Measurements from ENCODE around the gene SLC2A3. TPM values are rescaled to one million over a fixed set of nuclear protein-coding genes. Genes with fewer than 3 reads are reported as not detected.

SLC2A3 gene
- polyA plus RNA-seq, 2 of the 4 experiments (the other 2 are of a cell fraction), result 13.3 to 52.4 TPM

- Histone ChIP-seq H3K9me3 (no peaks in the 10 kb centered on the region), H3K4me2 (peak overlapping the region; percentile 40), H3K27ac (peak overlapping the region; percentile 7 to 39; a peak in 1 of 6 replicates), H3K4me3 (no peak overlapping the region), H3K4me1 (peaks cover 15% of the 10 kb centered on the region)
- no peak for TF ChIP-seq HMGXB4 (CRISPR knock-in tag; IDR thresholded peaks at IDR 0.05; ENCODE audit: borderline replicate concordance)
- peak; percentile 10; the same call in 1 of the 3 replicates for TF ChIP-seq CTCF (IDR thresholded peaks at IDR 0.05)
- TF ChIP-seq ZNF302 (CRISPR knock-in tag; IDR thresholded peaks at IDR 0.05), result no peak
- TF ChIP-seq NFE2L2 (conservative IDR thresholded peaks at IDR 0.05; ENCODE audit: low read length), result no peak
- TF ChIP-seq REST (IDR thresholded peaks at IDR 0.05), result no peak
- no peak for TF ChIP-seq MAZ (IDR thresholded peaks at IDR 0.05; ENCODE audit: borderline replicate concordance, low read depth, low read length)
- no peak for TF ChIP-seq POLR2A (IDR thresholded peaks at IDR 0.05; ENCODE audit: low read length)
- no peak for TF ChIP-seq POLR2AphosphoS2 (conservative IDR thresholded peaks at IDR 0.05; ENCODE audit: low read length)
- TF ChIP-seq RAD21 (conservative IDR thresholded peaks at IDR 0.05 in 1 of 2, IDR thresholded peaks at IDR 0.05 in 1 of 2), result 0 out of 5 replicates have a peak, but pooled peaks of 1 of the 2 experiments have one; percentile 3
- TF ChIP-seq HOXB5 (CRISPR knock-in tag; IDR thresholded peaks at IDR 0.05), result no peak
- TF ChIP-seq KDM5A (IDR thresholded peaks at IDR 0.05), result no peak
- no peak for TF ChIP-seq CBX8 (IDR thresholded peaks at IDR 0.05)
- no peak for TF ChIP-seq NPAS2 (CRISPR knock-in tag; IDR thresholded peaks at IDR 0.05; ENCODE audit: borderline replicate concordance)
- DNase-seq (ENCODE audit: low read depth in 1 of 2, low spot score in 1 of 2) (peak; percentile 49 to 55), ATAC-seq (peak; percentile 54 to 58; a peak in 4 of 6 replicates), FAIRE-seq (no peak)
- whole genome bisulfite sequencing (ENCODE audit: missing lambda C conversion rate), result 24% methylated on average over 4 of the region's 4 CpGs
- ChIA-PET CTCF (interaction anchor here (0.6 to 1.9 kb wide), 9 partner anchors 10 to 69 kb away, joined by 3 to 15 read pairs (median 3); no protein-coding TSS in a partner anchor), POLR2A (no interaction called here)
These were observed 2.0 kb upstream of the SLC2A3 start for GRCh38 chr12:7937833-7938506.

DNA sequence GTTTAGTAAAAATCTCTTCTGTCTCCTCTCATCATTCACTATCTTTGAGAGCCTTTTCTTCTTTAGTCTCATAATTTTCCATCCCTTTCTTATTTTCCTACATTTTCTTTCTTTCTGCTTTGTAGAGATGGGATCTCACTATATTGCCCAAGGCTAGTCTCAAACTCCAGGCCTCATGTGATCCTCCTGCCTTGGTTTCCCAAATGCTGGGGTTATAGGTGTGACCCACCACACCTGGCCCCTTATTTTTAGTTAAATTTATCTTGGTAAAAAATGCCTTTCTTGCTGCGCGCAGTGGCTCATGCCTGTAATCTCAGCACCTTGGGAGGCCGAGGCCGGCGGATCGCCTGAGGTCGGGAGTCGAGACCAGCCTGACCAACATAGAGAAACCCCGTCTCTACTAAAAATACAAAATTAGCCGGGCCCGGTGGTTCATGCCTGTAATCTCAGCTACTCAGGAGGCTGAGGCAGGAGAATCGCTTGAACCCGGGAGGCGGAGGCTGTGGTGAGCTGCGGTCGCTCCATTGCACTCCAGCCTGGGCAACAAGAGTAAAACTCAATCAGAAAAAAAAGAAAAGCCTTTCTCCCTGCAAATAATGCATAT lies 996 bp downstream of the SLC2A3 start:
- no peaks in the 10 kb centered on the region for H3K9me3 ChIP-seq
- H3K4me1 ChIP-seq, result peaks cover 15% of the 10 kb centered on the region
- POLR2A ChIA-PET, result interaction anchor here (1.6 to 2.1 kb wide), 2 partner anchors 26 to 36 kb away, joined by 13 to 127 read pairs; no protein-coding TSS in a partner anchor
- DNase-seq (ENCODE audit: low read depth in 1 of 2, low spot score in 1 of 2), result no peak
- H3K4me3 ChIP-seq, result peak overlapping the region; percentile 51
- CTCF ChIA-PET, result interaction anchor here (0.7 to 5.8 kb wide), 4 partner anchors 12 to 101 kb away, joined by 3 to 66 read pairs (median 21); no protein-coding TSS in a partner anchor
- FAIRE-seq, result no peak
- ATAC-seq, result no peak
- peak overlapping the region; percentile 65 to 85; a peak in 5 of 6 replicates for H3K27ac ChIP-seq
- TF ChIP-seq TP53 (CRISPR knock-in tag; IDR thresholded peaks at IDR 0.05), result no peak
- TF ChIP-seq KDM5A (IDR thresholded peaks at IDR 0.05), result no peak
- no peak for TF ChIP-seq HOXA7 (CRISPR knock-in tag; IDR thresholded peaks at IDR 0.05)
- 95% methylated on average over 16 of the region's 16 CpGs for WGBS (ENCODE audit: missing lambda C conversion rate)
- H3K4me2 ChIP-seq, result peak overlapping the region; percentile 74
